G401.6 (cell line): ENCODE results near the gene C2CD4D.

ENCODE experiments used
- FAIRE-seq: peaks from 2 replicates; lab custom pipeline; 2012; peaks lifted over from hg19 to GRCh38; lab: Jason Lieb, UNC

The C2CD4D gene

DNA sequence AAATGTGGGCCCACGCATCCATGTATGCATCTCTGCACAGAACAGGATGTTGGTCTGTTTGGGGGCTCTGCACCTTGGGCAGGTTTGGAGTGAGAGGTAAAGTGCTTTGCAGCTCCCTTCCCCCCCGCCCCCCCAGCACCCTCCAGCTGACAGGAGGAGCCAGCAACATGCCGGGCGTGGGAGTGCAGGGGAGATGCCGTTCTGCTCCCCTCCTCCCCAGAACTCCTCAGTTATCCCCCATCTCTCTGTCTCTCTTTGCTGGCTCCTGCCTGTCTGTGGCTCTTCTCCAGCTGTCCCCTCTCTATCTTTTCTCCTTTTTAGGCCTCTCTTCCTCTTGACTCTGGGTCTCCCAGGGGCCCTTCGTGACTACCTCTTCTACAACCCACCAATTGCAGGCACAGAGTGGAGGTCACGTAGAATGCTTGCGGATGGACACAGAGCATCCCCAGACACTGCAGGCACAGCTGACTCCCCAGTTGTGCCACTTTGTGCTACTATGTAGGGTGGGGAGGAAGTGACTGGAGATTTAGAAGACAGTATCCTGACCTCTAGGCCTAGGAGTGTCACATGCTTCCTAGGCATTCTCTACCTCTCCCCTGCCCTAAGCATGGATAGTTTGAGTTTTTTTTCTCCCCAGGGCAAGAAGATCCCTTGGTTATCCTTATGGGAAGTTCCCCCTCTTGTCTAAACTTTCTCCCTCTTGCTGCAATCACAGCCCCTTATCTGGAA is 6.3 kb downstream of the C2CD4D start:
- FAIRE-seq: no peak

DNA sequence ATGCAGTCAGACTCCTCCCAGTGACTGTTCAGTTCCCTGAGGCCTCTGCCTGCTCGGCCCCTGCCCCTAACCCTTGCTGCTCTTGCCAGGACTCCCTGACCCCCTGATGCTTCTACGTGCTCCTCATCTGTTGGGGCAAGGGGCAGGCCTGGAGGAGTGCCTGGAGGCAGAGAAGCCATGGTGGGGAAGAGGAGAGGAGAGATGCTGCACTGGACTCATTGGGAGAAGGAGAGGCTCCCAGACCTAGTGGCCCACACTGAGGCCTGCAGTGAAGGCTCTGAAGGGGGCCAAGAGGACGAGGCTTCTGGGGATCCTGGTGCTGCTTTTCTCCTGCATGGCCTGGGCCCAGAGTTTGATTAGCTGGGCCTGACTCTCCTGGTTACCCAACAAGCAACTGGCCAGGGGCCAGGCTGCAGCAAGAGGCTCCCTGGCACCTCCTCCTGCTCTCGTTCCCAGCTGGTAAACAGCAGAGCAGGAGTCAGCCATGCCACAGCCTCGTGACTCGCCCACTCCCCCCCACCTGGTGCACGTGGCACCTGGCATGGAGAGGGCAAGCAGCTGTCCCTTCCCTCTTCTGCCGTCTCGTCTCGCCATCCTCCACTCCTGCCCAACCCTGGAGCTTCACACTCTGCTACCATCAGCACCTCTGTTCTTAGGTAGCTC is 7.2 kb downstream of the C2CD4D start:
- no peak for FAIRE-seq

- FAIRE-seq: no peak
Measured at GRCh38 chr1:151831605-151832004, 8.0 kb downstream of the C2CD4D start, which contains the start of gene RORC. TSS of gene RORC (minus strand) at chr1:151831802. CDS start at chr1:151831764, 38 bp downstream.

DNA sequence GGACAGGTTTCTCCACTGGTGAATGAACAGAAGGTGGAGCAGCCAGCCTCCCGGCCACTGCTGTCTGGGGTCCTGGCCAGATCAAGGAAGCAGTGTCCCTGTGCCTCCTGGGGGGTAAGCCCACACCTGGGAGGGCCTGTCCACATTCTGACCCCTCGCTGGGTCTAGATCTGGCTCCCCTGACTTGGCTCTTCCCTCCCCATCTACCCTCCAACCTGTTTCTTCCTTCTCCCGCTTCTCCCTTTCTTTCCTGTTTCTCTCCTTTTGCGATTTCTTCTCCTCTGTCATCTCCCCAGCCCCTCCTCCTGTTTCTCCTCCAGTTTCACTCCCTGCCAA is 8.4 kb downstream of the C2CD4D start:
- no peak for FAIRE-seq

GRCh38 chr1:151830055-151830454 is 9.6 kb downstream of the C2CD4D start:
- no peak for FAIRE-seq

- FAIRE-seq: no peak
Measured at GRCh38 chr1:151829352-151830046, 10.1 kb downstream of the C2CD4D start.

GRCh38 chr1:151828921-151829320 is 10.7 kb downstream of the C2CD4D start:
- no peak for FAIRE-seq

DNA sequence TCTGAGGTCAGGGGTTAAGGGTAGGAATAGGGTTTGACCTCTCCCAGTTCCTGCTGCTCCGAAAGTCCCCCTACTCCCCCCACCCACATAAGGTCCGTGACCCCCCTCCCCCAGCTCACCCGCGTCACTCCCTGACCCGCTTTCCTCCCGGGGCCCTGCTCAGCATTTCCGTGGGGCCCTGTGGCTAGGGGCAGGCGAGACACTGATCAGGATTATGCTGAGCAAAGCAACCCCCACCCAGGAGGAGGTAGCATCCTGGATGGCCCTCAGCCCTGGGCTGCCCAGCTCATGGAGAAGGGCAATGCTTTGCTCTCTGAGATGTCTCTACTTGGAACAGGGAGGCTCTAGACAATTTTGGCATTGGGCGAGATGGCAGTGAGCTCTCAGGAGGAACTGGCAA is 11.8 kb downstream of the C2CD4D start:
- FAIRE-seq: no peak

- FAIRE-seq: no peak
Measured at GRCh38 chr1:151825751-151826660, 13.6 kb downstream of the C2CD4D start.

- FAIRE-seq: no peak
Measured at GRCh38 chr1:151825204-151825603, 14.4 kb downstream of the C2CD4D start.

DNA sequence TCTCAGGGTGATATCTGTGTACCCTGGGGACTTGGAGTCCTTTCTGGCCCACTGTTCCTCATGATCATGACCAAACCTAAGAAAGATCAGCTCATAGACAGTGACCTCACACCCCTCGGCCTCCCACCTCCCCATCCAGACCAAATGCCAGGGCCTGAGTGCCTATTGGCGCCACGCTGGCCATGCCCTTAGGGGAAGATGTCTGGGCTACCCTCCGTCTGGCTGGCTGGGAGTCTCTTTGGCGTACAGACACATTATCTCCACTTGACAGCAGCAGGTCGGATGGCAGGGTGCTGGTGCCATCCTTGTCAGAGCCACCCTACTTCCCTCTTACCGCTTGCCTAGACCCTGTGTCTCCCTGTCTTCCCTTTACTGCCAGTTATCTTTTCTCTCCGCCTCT is 16.4 kb downstream of the C2CD4D start:
- FAIRE-seq: no peak

DNA sequence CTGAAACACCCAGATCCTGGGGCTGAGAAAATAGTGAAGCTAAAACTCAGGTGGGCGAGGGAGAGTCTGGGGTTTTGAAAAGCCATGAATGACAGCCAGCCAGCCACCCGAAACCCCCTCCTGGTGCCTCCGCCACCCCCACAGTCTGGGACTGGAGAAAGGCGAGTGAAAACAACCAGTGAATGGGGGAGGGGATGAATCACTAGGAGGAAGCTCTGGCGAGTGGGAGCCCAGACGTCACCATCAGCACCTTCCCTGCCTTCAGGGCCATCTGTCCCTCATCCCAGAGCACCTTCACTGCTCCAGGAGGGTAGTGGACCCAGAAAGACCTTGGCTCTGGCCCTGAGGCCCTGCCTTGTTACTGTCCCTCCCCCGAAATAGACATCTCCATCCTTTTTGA is 17.2 kb downstream of the C2CD4D start:
- no peak for FAIRE-seq

DNA sequence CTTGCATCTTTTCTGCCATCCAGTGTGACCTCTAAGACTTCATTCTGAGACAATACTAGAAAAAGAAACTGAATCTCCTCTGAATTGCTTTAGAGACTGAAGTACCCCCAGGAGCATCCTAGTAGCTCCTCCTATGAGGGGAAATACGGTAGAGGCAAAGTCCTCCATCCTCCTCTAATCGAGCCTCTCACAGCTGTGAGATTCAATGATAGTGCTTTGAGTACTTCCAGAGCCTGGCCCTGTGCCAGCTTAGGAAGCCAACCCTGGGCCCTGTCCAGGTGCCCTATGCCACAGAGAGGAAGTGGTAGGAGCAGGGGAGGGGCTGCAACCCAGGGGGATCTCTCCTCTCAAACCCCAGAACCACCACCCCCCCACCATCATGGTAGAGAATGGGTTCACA is 18.7 kb downstream of the C2CD4D start:
- no peak for FAIRE-seq

- FAIRE-seq: no peak
Measured at GRCh38 chr1:151819976-151820623, 19.5 kb downstream of the C2CD4D start.

GRCh38 chr1:151819227-151819835 is 20.3 kb downstream of the C2CD4D start:
- FAIRE-seq: no peak

DNA sequence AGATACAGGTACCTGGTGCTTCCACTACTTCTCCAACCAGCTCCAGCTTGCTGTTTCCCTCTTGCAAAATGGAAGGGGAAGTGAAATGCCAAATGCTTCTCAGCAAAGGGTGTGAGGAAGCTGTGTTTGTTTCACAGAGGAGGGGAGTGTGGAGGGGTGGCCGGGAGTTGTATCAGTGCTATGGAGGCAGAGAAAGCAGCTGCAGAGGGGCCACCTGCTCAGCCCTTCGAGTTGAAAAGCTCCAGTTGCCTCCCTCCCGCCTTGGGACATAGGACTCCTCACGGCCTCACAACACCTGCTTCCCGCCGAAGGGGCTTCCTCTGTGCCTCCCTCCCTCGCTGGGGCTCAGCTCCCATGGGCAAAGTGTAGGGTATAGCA is 22.3 kb downstream of the C2CD4D start:
- no peak for FAIRE-seq

DNA sequence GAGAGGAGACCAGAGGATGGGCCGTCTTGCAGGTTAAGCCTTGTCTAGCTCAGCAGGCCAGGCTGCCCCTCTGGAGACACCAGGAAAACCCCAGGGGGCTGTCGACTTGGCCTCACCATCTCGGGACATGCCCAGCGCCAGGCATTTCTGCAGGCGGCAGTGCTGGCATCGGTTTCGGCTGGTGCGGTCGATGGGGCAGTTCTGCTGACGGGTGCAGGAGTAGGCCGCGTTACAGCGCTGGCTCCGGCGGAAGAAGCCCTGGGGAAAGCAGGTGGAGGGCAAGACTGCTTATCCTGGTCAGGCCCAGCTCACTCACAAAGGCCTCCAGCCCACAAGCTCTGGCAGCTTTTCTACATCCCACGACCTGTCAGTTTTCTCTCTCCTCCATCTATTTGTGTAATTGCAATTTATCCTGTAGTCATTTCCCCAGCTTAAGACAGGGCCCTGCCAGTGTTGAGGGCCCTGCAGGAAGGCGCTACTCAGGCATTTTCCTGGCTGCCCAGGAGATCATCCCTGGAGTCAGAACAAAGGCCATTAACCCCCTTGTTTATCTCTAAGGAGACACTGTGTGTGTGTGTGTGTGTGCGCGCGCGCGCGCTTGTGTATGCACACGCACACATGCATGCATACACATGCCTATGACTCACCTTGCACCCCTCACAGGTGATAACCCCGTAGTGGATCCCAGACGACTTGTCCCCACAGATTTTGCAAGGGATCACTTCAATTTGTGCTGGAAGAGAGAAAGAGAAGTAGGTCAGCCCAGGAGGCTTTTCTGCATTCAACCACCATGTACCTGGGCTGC is 22.9 kb downstream of the C2CD4D start:
- no peak for FAIRE-seq

- no peak for FAIRE-seq
Measured at GRCh38 chr1:151815716-151816327, 23.8 kb downstream of the C2CD4D start.

DNA sequence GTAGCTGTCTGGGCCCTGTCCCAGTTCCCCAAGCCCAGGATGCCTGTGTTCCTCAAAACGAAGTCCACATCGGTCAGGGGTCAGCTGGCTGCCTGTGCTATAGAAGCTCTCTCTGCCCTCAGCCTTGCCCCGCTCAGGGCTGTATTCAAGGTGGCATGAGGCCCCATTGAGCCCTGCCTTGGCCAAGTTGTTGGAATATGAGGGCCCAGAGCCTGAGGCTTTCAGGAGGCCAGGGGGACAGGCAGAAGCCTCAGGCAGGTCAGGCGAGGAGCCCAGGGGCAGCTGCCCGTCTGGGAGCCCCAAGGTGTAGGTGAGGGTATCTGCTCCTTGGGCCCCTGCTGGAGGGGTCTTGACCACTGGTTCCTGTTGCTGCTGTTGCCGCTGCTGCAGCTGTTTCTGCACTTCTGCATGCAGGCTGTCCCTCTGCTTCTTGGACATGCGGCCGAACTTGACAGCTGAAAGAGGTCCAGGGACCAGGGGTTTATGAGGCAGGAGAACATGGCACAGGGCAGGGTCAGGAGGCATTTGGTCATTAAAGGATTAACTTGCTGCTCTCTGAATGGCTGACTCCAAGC is 24.6 kb downstream of the C2CD4D start:
- FAIRE-seq: no peak

- FAIRE-seq: no peak
Measured at GRCh38 chr1:151814426-151814825, 25.2 kb downstream of the C2CD4D start.
